Measurements from ENCODE around the gene ZNF789. TPM values are rescaled to one million over a fixed set of nuclear protein-coding genes. Genes with fewer than 3 reads are reported as not detected.

Gene ZNF789
- total and polyA plus RNA-seq, 2 of the 13 experiments (the other 11 are each of a cell fraction or from before 2014, with no cell fraction given) = 19.8 to 25.1 TPM

- TF ChIP-seq, protein P1, sequence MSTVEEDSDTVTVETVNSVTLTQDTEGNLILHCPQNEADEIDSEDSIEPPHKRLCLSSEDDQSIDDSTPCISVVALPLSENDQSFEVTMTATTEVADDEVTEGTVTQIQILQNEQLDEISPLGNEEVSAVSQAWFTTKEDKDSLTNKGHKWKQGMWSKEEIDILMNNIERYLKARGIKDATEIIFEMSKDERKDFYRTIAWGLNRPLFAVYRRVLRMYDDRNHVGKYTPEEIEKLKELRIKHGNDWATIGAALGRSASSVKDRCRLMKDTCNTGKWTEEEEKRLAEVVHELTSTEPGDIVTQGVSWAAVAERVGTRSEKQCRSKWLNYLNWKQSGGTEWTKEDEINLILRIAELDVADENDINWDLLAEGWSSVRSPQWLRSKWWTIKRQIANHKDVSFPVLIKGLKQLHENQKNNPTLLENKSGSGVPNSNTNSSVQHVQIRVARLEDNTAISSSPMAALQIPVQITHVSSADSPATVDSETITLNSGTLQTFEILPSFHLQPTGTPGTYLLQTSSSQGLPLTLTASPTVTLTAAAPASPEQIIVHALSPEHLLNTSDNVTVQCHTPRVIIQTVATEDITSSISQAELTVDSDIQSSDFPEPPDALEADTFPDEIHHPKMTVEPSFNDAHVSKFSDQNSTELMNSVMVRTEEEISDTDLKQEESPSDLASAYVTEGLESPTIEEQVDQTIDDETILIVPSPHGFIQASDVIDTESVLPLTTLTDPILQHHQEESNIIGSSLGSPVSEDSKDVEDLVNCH (CRISPR knock-in tag; IDR thresholded peaks at IDR 0.05) = no peak
- TF ChIP-seq DMAP1 (CRISPR knock-in tag; IDR thresholded peaks at IDR 0.05) (peak; percentile 82), ZFY (CRISPR knock-in tag; IDR thresholded peaks at IDR 0.05) (peak; percentile 80), ZNF687 (CRISPR knock-in tag; IDR thresholded peaks at IDR 0.05) (peak; percentile 65), HNF1B (CRISPR knock-in tag; IDR thresholded peaks at IDR 0.05) (peak; percentile 75), SAFB2 (CRISPR knock-in tag; IDR thresholded peaks at IDR 0.05; ENCODE audit: borderline replicate concordance, low read depth) (peak; percentile 54; the same call in 1 of the 2 replicates), ATF4 (CRISPR knock-in tag; IDR thresholded peaks at IDR 0.05) (no peak; a peak in 1 of 4 replicates), ZBTB7A (CRISPR knock-in tag; IDR thresholded peaks at IDR 0.05) (no peak; the same call in 1 of the 2 replicates), HIVEP1 (CRISPR knock-in tag; IDR thresholded peaks at IDR 0.05) (0 out of 2 replicates have a peak, but pooled peaks have one; percentile 3), HMGXB4 (CRISPR knock-in tag; IDR thresholded peaks at IDR 0.05; ENCODE audit: borderline replicate concordance in 1 of 2, low read depth in 1 of 2) (peak in 1 of 2 experiments; percentile 47; a peak in 2 of 4 replicates), HCFC1 (IDR thresholded peaks at IDR 0.05; ENCODE audit: low read depth, low read length) (peak; percentile 89)
- TF ChIP-seq, protein P2, sequence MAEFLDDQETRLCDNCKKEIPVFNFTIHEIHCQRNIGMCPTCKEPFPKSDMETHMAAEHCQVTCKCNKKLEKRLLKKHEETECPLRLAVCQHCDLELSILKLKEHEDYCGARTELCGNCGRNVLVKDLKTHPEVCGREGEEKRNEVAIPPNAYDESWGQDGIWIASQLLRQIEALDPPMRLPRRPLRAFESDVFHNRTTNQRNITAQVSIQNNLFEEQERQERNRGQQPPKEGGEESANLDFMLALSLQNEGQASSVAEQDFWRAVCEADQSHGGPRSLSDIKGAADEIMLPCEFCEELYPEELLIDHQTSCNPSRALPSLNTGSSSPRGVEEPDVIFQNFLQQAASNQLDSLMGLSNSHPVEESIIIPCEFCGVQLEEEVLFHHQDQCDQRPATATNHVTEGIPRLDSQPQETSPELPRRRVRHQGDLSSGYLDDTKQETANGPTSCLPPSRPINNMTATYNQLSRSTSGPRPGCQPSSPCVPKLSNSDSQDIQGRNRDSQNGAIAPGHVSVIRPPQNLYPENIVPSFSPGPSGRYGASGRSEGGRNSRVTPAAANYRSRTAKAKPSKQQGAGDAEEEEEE (CRISPR knock-in tag; IDR thresholded peaks at IDR 0.05; ENCODE audit: borderline replicate concordance) = no peak
Measured at GRCh38 chr7:99504603-99505323, 32.1 kb downstream of the ZNF789 start, which contains the start of gene ZKSCAN5 (continued).

All from HepG2 (cell line).